HepG2 (cell line): ENCODE measurements around the gene CTDSP2. TPM values are rescaled to one million over a fixed set of nuclear protein-coding genes. Genes with fewer than 3 reads are reported as not detected.

ENCODE experiments used
- BORCS8-MEF2B ChIP-seq: sonication (generic); formaldehyde crosslinking; IDR thresholded peaks from 2 replicates; pipeline ENCODE4 v1.8.0; 2022; ENCODE audit warnings: mild to moderate bottlenecking, missing genetic modification reagents
- DMTF1 ChIP-seq: sonication (generic); formaldehyde crosslinking; IDR thresholded peaks from 2 replicates; pipeline ENCODE4 v1.4.0; 2020; ENCODE audit warnings: mild to moderate bottlenecking, missing genetic modification reagents
- GMEB1 ChIP-seq: sonication (generic); formaldehyde crosslinking; IDR thresholded peaks from 2 replicates; pipeline ENCODE4 v1.5.1; 2020; ENCODE audit warnings: missing genetic modification reagents, mild to moderate bottlenecking, borderline replicate concordance
- HNRNPLL ChIP-seq: fragments of 200-400 bp; formaldehyde crosslinking; IDR thresholded peaks from 2 replicates; pipeline ENCODE4 v1.6.1; 2017; ENCODE audit warnings: mild to moderate bottlenecking, low read depth, low read length; ENCODE audit not compliant: poor library complexity, severe bottlenecking
- KLF12 ChIP-seq: sonication (generic); formaldehyde crosslinking; IDR thresholded peaks from 2 replicates; pipeline ENCODE4 v1.4.0; 2020; ENCODE audit warnings: missing genetic modification reagents, borderline replicate concordance
- KLF15 ChIP-seq: sonication (generic); formaldehyde crosslinking; IDR thresholded peaks from 2 replicates; pipeline ENCODE4 v1.8.1; 2023; ENCODE audit warnings: borderline replicate concordance, mild to moderate bottlenecking, inconsistent platforms, missing genetic modification reagents, mixed read lengths
- MLLT10 ChIP-seq: sonication (generic); formaldehyde crosslinking; IDR thresholded peaks from 2 replicates; pipeline ENCODE4 v1.4.0; 2020; ENCODE audit warnings: missing genetic modification reagents
- MXD3 ChIP-seq: IDR thresholded peaks from 2 replicates; pipeline ENCODE4 v1.6.1; 2016; ENCODE audit warnings: mild to moderate bottlenecking, missing biosample characterization, missing genetic modification reagents
- PHF20 ChIP-seq: sonication (generic); formaldehyde crosslinking; IDR thresholded peaks from 2 replicates; pipeline ENCODE4 v1.5.0; 2020; ENCODE audit warnings: mild to moderate bottlenecking, missing genetic modification reagents
- PHF8 ChIP-seq: sonication (generic); formaldehyde crosslinking; IDR thresholded peaks from 2 replicates; pipeline ENCODE4 v1.5.0; 2020; ENCODE audit warnings: missing genetic modification reagents
- SALL1 ChIP-seq: sonication (generic); formaldehyde crosslinking; IDR thresholded peaks from 2 replicates; pipeline ENCODE4 v1.8.0; 2022; ENCODE audit warnings: mild to moderate bottlenecking, missing genetic modification reagents
- SMAD9 ChIP-seq: sonication (generic); formaldehyde crosslinking; IDR thresholded peaks from 2 replicates; pipeline ENCODE4 v1.5.1; 2020; ENCODE audit warnings: mild to moderate bottlenecking, missing genetic modification reagents
- ZNF550 ChIP-seq: sonication (generic); formaldehyde crosslinking; IDR thresholded peaks from 2 replicates; pipeline ENCODE4 v1.4.0; 2020; ENCODE audit warnings: mild to moderate bottlenecking, missing genetic modification reagents, borderline replicate concordance
- ZNF557 ChIP-seq: sonication (generic); formaldehyde crosslinking; IDR thresholded peaks from 2 replicates; pipeline ENCODE4 v1.4.0; 2020; ENCODE audit warnings: missing genetic modification reagents
- ZNF713 ChIP-seq: sonication (generic); formaldehyde crosslinking; IDR thresholded peaks from 2 replicates; pipeline ENCODE4 v1.4.0; 2020; ENCODE audit warnings: mild to moderate bottlenecking, missing genetic modification reagents
- ZNF879 ChIP-seq: sonication (generic); formaldehyde crosslinking; IDR thresholded peaks from 2 replicates; pipeline ENCODE4 v1.8.1; 2023; ENCODE audit warnings: missing genetic modification reagents
- polyA plus RNA-seq, 8 experiments: library from polyadenylated mRNA; depleted of rRNA in 3 of 8; stranded (reverse) in 7 of 8; unstranded in 1 of 8; fragments of >200 nt; fragmentation: Illumina TruSeq in 4 of 8; extraction: Trizol in 4 of 8; gene quantifications; 2 replicates each; pipeline versions ENCODE4 v1.2.1 to v1.2.3, GENCODE V29; 2011 to 2016; ENCODE audit warnings: low read depth in 4 of 8, missing spikeins in 1 of 8, mixed read lengths in 1 of 8; ENCODE audit not compliant: insufficient read depth in 1 of 8
- total RNA-seq, 5 experiments: library from RNA; depleted of rRNA; stranded (reverse); fragments of >200 nt; fragmentation: Illumina TruSeq; extraction: Trizol; gene quantifications; 2 replicates each; pipeline ENCODE4 v1.2.3, GENCODE V29; 2016; ENCODE audit warnings: low read depth in 1 of 5
- TF ChIP-seq, protein P1 (sequence below): sonication (generic); formaldehyde crosslinking; IDR thresholded peaks from 2 replicates; pipeline ENCODE4 v1.4.0; 2020; ENCODE audit warnings: mild to moderate bottlenecking, missing genetic modification reagents
- TF ChIP-seq, protein P2 (sequence below): sonication (generic); formaldehyde crosslinking; IDR thresholded peaks from 2 replicates; pipeline ENCODE4 v1.5.0; 2020; ENCODE audit warnings: mild to moderate bottlenecking, missing genetic modification reagents, moderate library complexity
- TF ChIP-seq, protein P3 (sequence below): sonication (generic); formaldehyde crosslinking; IDR thresholded peaks from 2 replicates; pipeline ENCODE4 v1.4.0; 2020; ENCODE audit warnings: mild to moderate bottlenecking, missing genetic modification reagents

CTDSP2 gene
- total and polyA plus RNA-seq, 2 of the 13 experiments (the other 11 are each of a cell fraction or from before 2014, with no cell fraction given): 38.1 to 82.5 TPM

DNA sequence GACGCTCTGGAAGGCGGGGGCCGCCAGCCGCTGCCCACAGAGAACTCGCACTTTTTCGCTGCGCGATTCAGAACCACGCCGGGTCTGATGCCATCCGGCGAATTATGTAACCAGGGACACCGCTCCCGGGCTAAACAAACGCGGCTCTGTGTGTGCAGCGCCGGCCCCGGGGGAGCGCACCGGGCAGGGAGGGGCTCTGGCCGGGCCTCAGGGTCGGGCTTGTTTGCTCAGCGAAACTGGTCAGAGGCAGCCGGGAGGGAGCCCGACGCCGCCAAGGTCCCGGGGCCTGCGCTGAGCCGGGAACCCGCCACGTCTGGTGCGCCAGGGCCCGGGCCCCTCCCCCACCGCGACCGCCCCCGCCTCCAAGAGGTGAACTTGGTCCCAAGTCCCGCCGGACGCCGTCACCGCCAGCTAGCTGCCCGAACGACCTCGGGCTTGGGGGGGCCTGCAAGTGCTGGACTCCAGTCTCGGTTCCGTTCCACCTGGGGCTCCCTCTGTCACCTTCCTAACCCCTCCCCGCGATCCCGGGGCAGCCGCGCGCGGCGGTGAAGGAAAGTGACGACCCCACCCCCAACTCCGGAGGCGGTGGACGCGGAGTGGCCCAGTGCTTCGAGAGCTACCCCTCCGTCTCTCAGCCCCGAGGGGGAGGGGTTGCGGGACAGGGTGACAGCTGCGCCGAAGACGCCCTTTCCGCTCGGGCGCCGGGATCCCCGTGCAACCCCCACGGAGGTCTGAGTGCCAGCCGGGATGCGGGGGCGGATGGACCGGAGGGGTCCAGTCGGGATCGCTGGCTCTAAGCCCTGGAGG is 848 bp downstream of the CTDSP2 start (continued):
- peak; percentile 67 for TF ChIP-seq HNRNPLL
- 0 out of 2 replicates have a peak, but pooled peaks have one; percentile 49 for TF ChIP-seq KLF15 (CRISPR knock-in tag)
- no peak for TF ChIP-seq DMTF1
- no peak for TF ChIP-seq SMAD9 (CRISPR knock-in tag)
- peak; percentile 79; the same call in 1 of the 2 replicates for TF ChIP-seq MXD3 (CRISPR knock-in tag)
- TF ChIP-seq, protein P1, sequence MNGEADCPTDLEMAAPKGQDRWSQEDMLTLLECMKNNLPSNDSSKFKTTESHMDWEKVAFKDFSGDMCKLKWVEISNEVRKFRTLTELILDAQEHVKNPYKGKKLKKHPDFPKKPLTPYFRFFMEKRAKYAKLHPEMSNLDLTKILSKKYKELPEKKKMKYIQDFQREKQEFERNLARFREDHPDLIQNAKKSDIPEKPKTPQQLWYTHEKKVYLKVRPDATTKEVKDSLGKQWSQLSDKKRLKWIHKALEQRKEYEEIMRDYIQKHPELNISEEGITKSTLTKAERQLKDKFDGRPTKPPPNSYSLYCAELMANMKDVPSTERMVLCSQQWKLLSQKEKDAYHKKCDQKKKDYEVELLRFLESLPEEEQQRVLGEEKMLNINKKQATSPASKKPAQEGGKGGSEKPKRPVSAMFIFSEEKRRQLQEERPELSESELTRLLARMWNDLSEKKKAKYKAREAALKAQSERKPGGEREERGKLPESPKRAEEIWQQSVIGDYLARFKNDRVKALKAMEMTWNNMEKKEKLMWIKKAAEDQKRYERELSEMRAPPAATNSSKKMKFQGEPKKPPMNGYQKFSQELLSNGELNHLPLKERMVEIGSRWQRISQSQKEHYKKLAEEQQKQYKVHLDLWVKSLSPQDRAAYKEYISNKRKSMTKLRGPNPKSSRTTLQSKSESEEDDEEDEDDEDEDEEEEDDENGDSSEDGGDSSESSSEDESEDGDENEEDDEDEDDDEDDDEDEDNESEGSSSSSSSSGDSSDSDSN (CRISPR knock-in tag): peak; percentile 90
- no peak; the same call in 1 of the 2 replicates for TF ChIP-seq ZNF879 (CRISPR knock-in tag)
- peak; percentile 59; the same call in 1 of the 2 replicates for TF ChIP-seq BORCS8-MEF2B (CRISPR knock-in tag)
- peak; percentile 63 for TF ChIP-seq PHF8 (CRISPR knock-in tag)
- TF ChIP-seq ZNF550 (CRISPR knock-in tag): no peak
- no peak for TF ChIP-seq PHF20 (CRISPR knock-in tag)
- TF ChIP-seq KLF12: peak; percentile 75; the same call in 1 of the 2 replicates
- peak; percentile 68; the same call in 1 of the 2 replicates for TF ChIP-seq GMEB1 (CRISPR knock-in tag)
- TF ChIP-seq, protein P2, sequence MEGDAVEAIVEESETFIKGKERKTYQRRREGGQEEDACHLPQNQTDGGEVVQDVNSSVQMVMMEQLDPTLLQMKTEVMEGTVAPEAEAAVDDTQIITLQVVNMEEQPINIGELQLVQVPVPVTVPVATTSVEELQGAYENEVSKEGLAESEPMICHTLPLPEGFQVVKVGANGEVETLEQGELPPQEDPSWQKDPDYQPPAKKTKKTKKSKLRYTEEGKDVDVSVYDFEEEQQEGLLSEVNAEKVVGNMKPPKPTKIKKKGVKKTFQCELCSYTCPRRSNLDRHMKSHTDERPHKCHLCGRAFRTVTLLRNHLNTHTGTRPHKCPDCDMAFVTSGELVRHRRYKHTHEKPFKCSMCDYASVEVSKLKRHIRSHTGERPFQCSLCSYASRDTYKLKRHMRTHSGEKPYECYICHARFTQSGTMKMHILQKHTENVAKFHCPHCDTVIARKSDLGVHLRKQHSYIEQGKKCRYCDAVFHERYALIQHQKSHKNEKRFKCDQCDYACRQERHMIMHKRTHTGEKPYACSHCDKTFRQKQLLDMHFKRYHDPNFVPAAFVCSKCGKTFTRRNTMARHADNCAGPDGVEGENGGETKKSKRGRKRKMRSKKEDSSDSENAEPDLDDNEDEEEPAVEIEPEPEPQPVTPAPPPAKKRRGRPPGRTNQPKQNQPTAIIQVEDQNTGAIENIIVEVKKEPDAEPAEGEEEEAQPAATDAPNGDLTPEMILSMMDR (CRISPR knock-in tag): no peak
- 0 out of 2 replicates have a peak, but pooled peaks have one; percentile 54 for TF ChIP-seq MLLT10
- TF ChIP-seq ZNF713 (CRISPR knock-in tag): no peak; the same call in 1 of the 2 replicates
- TF ChIP-seq, protein P3, sequence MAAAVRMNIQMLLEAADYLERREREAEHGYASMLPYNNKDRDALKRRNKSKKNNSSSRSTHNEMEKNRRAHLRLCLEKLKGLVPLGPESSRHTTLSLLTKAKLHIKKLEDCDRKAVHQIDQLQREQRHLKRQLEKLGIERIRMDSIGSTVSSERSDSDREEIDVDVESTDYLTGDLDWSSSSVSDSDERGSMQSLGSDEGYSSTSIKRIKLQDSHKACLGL: peak; percentile 31; the same call in 1 of the 2 replicates
- TF ChIP-seq SALL1: peak; percentile 36; the same call in 1 of the 2 replicates
- TF ChIP-seq ZNF557: no peak
